HG02852 (cell line): ENCODE results near the gene FBXW9.
"Not testable (repeated sequence)": the region's sequence is repeated elsewhere in the genome, so short reads cannot be mapped to it uniquely, and the experiment has no call there.

Experiments used
- ATAC-seq: cut with Tn5 transposase; IDR thresholded peaks from one replicate; pipeline ENCODE4 v1.9.1; 2021; ENCODE audit warnings: mild to moderate bottlenecking, moderate library complexity; ENCODE audit not compliant: unreplicated experiment

The FBXW9 gene

DNA sequence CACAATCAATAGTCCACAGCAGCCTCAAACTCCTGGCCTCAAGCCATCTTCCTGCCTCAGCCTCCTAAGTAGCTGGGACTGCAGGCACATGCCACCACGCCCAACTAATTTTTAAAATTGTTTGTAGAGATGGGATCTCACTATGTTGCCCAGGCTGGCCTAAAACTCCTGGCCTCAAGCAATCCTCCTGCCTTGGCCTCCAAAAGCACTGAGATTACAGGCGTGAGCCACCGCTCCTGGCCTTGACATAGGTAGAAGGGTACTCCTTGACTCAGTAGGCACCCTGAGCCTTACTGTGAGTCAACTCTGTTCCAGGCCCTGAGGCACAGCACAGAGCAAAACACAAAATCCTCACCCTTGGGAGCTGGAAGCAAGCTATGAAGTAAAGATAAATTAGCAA lies 19.5 kb upstream of the FBXW9 start:
- no peak for ATAC-seq

DNA sequence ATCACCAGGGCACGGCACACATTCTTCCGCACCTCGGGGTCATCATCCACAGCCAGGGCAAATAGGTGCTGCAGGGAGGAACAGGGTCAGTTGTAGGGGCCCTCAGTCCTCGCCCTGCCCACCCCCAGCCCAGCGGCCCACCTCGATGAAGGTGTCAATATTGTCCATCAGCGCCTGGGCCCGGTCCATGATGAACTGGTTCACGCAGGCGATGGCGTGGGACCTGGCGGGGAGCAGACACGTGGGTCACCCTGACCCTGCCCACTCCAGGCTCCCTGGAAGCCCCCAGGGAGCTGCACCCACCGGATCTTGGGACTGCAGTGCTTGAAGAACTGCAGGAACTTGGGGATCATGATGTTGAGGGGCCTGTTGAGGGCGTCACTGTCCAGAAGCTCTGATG lies 18.7 kb upstream of the FBXW9 start:
- no peak for ATAC-seq

DNA sequence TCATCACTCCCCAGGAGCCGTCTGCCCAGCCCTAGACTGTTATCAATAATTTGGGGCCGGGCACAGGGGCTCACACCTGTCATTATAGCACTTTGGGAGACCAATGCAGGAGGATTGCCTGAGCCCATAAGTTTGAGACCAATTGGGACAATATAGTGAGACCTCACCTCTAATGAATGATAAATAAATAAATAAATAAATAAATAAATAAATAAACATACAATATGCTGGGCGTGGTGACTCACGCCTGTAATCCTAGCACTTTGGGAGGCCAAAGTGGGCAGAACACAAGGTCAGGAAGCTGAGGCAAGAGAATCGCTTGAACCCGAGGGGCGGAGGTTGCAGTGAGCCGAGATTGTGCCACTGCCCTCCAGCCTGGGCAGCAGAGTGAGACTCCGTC lies 16.9 kb upstream of the FBXW9 start:
- ATAC-seq: not testable (repeated sequence)

GRCh38 chr19:12712077-12712476 lies 15.6 kb upstream of the FBXW9 start:
- ATAC-seq: not testable (repeated sequence)

- ATAC-seq: no peak
These were observed 14.8 kb upstream of the FBXW9 start for GRCh38 chr19:12711187-12711586.

DNA sequence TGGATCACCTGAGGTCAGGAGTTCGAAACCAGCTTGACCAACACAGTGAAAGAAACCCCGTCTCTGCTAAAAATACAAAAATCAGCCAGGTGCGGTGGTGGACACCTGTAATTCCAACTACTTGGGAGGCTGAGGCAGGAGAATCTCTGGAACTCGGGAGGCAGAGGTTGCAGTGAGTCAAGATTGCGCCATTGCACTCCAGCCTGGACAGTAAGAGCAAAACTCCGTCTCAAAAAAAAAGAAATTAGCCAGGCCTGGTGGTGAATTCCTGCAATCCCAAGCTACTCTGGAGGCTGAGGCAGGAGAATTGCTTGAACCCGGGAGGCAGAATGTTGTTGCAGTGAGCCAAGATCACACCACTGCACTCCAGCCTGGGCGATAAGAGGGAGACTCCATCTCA lies 12.2 kb upstream of the FBXW9 start:
- no peak for ATAC-seq

DNA sequence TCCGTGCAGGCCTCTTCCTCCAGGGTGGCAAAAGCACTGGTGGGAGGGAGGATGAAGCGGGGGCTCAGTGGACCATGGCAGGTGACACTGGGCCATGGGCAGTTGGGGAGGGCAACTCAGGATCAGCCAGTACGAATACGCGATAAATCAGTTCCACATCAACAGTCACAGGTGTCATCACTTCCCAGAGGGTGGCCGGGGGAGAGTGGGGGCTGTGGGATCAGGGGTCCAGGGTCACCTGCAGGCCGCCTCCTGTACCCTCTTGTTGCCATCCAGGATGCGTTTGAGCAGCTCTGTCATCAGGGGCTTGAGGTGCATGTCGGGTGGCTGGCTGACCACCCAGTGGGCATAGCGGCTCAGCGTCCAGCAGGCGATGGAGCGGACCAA lies 9.9 kb upstream of the FBXW9 start:
- no peak for ATAC-seq

GRCh38 chr19:12705654-12706331 lies 9.4 kb upstream of the FBXW9 start:
- ATAC-seq: no peak

DNA sequence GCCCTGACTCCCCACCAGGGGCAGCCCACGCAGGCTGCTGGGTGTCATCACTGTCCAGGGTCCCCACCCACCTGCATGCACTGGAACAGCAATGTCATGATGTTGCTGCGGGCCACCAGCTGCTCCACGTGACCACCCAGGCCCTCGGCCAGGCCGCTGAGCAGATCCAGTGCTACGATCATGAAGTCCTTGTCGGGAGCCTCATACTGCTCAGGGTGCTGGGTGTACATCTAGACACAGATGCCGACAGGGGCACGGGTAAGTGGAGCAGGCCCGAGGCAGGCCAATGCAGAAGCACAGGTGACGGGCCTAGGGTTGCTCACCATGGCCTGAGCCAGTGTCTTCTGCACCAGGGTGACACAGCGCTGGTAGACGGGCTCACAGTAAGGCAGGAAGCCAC lies 8.7 kb upstream of the FBXW9 start:
- no peak for ATAC-seq

- no peak for ATAC-seq
These were observed 6.6 kb upstream of the FBXW9 start for GRCh38 chr19:12703046-12703445.

GRCh38 chr19:12701596-12702282 lies 5.3 kb upstream of the FBXW9 start:
- no peak for ATAC-seq

GRCh38 chr19:12698138-12698537 lies 1.7 kb upstream of the FBXW9 start:
- no peak for ATAC-seq

DNA sequence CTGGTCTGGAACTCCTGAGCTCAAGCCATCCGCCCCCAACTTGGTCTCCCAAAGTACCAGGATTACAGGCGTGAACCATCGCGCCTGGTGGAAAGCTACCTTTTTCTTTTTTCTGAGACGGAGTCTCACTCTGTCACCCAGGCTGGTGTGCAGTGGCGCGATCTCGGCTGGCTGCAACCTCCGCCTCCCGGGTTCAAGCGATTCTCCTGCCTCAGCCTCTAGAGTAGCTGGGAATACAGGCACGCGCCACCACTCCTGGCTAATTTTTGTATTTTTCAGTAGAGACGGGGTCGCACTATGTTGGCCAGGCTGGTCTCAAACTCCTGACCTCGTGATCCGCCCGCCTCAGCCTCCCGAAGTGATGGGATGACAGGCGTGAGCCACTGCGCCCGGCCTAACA lies 994 bp upstream of the FBXW9 start:
- ATAC-seq: not testable (repeated sequence)

DNA sequence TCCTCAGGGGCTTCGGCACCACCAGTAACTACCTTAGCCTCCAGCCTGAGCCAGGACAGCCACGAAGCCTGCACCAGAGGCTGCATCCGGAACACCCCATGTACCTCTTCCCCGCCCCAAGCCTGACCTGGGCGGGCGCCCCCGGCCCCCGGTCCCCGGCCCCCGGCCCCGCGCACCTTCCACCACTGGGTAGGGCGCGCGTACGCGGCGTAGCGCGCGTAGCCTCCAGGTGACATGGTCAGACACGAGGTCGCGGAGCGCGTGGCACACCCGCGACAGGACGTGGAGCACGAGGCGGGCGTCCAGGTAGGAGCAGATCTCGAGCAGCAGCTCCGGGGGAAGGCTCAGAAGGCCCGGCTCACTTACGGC lies 450 bp downstream of the FBXW9 start:
- ATAC-seq: peak; percentile 34

DNA sequence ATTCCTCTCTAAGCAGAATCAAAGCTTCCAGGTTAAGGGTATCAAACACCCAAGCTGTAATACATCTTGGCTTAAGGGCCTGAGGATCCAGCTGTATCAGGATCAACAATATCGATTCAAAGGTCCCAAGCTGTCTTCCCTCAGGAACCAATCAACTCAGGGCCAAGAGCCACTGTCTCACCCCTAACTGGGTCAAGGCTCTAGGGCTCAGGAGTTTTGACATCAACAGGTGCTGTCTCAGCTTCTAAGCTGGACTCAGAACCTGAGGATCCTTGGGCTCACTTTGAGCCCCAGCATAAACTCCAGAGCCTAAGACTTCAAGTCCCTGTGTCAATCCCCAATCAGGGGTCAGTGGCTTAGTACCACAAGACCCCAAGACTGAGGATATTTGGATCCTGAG lies 917 bp downstream of the FBXW9 start:
- no peak for ATAC-seq

- ATAC-seq: no peak
These were observed 1.3 kb downstream of the FBXW9 start for GRCh38 chr19:12695096-12695495.

DNA sequence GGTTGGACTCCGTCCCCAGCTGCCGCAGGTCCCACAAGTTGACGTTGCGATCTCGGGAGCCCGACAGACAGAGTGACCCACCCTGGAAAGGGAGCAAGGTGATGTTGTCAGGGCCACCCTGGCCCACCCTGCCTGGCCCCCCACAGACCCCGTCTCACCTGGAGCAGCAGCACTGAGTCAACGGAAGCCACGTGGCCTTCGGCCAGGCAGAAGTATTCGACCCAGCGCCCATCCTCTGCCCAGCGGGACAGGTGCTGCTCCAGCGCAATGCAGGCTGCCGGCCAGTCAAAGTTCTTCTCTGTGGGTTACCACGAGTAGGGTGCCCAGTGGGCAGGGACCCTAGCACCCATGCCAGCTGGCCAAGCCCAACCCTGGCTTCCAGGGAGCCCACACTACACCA lies 1.8 kb downstream of the FBXW9 start:
- no peak for ATAC-seq

GRCh38 chr19:12692960-12693359 lies 3.5 kb downstream of the FBXW9 start:
- ATAC-seq: no peak

DNA sequence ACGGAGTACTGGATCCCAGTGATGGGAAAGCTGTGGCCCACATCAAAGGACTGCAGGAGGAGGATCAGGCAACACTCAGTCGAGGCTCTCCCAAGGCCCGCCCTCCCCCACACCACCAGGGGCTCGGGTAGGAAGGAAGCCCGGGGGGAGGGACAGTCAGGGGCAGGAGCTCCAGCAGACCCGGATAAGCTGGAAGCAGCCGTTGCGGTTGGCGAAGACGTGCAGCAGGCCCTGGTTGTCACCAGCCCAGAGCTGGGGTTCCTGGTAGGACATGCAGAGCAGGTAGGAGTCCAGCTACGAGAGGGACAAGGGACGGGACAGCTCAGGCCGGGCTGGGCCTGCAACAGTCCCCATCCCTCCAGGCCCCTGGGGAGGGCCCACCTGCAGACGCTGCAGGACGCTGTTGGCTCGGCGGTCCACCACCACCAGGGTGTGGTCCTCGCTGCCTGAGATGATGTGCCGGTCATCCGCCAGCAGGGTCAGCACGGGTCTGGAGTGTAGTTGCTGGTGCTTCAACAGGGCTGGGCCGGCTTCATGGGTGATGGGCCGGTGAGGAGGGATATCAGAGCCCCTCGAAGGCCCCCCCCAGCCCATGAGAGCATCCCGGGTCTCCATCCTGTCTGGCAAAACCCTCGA lies 6.7 kb downstream of the FBXW9 start:
- ATAC-seq: no peak

GRCh38 chr19:12689012-12689411 lies 7.4 kb downstream of the FBXW9 start:
- no peak for ATAC-seq

GRCh38 chr19:12687496-12688196 lies 8.8 kb downstream of the FBXW9 start, which contains the start of gene GNG14:
TSS of gene GNG14 (plus strand) at chr19:12687998. CDS start at chr19:12688049, 51 bp downstream.
- ATAC-seq: no peak

DNA sequence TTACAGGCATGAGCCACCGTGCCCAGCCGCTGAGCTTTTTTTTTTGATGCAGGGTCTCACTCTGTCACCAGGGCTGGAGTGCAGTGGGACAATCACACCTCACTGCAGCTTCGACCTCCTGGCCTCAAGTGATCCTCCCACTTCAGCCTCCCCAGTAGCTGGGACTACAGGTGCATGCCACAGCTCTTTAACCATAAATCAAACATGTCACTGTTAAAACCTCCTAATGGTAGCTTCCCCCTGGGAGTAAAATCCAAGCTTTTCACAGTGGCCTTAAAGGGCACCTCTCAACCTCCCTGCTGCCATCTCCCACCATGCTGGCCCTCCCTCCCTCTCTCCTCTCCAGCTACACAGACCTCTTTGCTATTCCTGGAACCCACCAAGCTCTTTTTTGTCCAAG lies 10.6 kb downstream of the FBXW9 start:
- ATAC-seq: no peak
